GM12874 (cell line): ENCODE data around the gene RBMXL3.

ENCODE experiments used
- TF ChIP-seq, protein P1 (sequence below): IDR thresholded peaks from 2 replicates; pipeline ENCODE4 v1.5.1; 2011; ENCODE audit warnings: low read depth, mild to moderate bottlenecking, control low read depth, low read length, moderate library complexity; ENCODE audit not compliant: insufficient read depth

The RBMXL3 gene

DNA sequence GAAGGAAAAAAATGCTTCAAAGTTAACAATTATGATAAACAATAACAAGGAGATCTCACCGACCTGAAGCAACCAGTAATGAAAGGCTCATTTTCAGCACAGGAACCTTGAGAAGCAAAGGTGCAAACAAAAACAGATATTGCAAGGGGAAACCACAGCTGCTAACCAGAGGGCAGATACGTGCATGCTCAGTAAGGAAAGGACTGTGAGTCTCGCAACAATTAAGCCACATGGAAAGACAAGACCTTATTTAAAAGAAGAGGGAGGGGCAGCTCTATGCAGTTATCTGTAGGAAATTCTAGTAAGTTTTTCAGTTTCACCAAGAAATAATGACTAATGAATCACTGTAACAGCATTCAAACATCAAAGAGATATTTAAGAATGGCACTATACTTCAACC lies 25.4 kb downstream of the RBMXL3 start:
- TF ChIP-seq, protein P1, sequence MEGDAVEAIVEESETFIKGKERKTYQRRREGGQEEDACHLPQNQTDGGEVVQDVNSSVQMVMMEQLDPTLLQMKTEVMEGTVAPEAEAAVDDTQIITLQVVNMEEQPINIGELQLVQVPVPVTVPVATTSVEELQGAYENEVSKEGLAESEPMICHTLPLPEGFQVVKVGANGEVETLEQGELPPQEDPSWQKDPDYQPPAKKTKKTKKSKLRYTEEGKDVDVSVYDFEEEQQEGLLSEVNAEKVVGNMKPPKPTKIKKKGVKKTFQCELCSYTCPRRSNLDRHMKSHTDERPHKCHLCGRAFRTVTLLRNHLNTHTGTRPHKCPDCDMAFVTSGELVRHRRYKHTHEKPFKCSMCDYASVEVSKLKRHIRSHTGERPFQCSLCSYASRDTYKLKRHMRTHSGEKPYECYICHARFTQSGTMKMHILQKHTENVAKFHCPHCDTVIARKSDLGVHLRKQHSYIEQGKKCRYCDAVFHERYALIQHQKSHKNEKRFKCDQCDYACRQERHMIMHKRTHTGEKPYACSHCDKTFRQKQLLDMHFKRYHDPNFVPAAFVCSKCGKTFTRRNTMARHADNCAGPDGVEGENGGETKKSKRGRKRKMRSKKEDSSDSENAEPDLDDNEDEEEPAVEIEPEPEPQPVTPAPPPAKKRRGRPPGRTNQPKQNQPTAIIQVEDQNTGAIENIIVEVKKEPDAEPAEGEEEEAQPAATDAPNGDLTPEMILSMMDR: no peak

DNA sequence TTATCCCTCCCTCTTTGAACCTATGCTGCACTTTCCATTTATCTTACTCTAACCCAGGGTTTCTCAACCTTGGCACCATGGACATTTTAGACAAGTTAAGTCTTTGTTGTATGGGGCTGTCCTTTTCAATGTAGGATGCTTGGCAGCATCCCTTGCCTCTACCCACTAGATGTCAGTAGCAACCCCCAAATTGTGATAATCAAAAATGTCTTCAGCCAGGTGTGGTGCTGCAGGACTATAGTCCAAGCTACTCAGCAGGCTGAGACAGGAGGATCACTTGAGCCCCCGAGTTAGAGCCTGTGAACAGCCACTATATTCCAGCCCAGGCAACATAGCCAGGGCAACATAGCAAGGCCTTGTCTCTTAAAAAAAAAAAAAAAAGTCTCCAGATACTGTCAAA lies 37.7 kb downstream of the RBMXL3 start:
- TF ChIP-seq, protein P1: no peak

DNA sequence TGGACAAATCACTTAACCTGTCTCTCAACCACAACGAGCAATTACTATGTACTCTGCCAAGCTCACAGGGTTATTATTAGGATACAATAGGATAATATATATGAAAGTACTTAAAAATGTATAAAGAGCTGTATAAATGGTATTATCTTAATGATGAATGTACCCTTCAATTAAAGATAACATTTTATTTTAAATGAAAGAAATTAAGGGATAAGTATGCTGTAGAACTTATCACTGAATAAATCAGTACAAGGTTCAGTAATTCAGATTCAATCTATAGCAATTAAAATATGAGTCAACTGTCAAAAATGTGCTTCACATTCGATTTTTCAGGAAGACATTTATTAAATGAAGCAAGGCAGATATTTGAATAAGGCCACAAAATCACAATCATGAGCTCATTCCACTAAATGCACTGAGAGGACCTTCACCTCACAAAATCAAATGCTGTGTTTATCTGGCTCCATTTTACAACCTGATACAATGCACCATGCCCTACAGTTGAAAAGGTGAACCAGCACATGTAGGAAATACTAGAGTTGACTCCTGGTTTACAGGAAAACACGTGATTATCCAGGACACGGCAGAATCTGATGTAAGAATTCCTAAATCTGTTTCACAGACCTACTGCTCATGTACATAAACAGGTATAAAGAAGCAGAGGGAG lies 40.3 kb downstream of the RBMXL3 start:
- TF ChIP-seq, protein P1: no peak

DNA sequence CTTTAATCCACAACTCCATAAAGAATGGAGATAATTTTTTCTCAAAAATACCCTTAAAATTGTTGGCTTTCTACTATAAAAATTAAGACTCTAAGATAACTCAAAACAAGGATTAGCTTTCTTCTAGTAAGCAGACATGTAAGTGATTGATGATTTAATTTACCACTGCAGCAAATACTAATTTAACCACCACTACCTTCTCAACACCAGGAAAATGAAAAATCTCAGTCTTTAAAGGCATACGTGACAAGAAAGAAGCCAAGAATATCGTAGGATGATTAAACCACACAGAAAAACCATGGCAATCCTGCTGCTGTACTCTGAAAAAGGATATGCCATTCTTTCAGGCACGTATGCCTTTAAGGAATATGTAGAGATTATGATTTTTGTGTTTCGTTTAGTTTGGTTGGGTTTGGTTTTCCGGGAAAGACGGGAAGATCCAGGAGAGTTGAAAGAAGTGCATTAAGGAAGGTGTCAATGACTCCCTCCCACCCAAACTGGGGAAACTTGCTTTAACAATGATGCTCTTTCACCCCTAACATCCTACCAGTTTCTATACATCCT lies 43.8 kb downstream of the RBMXL3 start:
- TF ChIP-seq, protein P1: no peak

DNA sequence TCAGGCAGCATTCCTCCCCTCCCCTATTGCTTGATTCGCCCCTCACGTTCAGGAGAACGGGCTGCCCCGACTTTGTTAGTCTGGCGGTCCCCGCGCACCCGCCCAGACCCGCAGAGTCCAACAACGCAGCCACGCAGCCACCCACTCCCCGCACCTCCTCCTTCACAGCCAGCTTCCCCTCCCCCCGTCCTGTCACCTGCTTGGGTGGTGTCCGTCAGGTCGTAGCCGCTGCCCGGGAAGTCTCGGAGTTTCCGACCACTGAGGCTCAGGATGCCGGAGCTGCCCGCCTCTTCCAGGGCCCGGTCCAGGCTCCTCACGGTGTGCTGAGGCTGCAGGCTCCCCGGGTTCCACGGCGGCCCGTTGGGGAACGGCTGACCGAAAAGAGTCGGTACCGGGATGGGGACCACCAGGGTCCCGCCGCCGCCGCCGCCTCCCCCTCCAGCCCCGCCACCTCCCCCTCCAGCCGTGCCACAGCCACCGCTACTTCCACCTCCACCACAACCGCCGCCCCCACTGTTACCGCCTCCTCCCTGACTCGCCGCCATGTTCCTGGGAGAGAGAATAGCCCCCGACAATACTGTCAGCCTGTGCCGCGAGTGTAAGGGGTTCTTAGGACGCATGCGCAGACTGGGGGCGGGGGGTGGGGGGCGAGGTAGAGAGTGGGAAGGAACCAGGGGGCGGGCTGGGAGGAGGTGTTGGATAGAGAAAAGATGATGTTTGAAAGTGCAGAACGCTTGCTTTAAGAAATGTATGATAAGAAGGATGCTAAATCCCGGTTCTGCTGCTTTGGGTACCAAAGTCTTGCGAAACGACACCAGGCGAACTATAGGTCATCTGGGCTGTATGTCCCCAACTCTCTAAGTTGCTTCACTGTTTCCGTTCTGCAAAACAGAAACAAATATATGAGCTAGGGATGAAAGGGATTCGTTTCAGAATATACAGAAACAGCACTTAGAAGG lies 44.6 kb downstream of the RBMXL3 start, which contains the start of gene LRCH2:
LRCH2 (minus strand) TSS at position 600 of the 959 bp plus-strand sequence; CDS start at position 545, 55 bp downstream.
- TF ChIP-seq, protein P1: no peak

DNA sequence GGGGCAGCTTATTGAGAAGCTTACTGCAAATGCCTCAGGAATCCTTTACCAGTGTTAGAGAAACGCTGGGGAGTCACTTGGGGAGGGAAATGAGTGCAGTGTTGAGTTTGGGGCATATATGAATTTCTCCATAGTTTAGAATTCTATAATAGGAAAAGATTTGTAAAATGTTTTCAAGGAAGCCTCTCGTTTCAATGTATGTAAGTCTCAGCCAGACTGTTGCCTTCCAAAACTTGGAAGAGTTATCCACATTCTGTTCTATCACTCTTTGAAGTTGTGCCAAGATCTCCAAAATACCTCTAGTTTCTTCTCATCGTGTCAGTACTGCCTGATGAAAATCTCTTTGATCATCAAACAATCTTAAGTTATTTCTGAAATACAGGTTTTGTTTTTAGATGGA lies 45.3 kb downstream of the RBMXL3 start:
- TF ChIP-seq, protein P1: no peak

DNA sequence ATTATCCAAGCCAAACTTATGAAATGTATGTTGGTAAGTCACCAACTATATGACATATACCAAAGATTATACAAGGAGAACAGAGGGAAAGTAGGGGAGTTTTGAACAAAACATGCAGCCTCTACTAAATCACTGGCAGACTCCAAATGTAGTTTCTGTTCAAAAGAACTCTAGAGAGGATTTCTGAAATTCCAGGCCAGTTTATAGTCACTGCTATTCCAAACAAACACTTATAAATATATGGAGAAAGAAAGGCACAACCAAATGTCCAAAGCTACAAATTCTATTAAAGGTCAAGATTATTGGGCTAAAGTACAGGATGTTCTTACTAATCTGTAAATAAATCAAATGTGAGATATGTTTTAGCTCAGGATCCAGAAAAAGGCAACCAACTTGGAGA lies 47.4 kb downstream of the RBMXL3 start:
- TF ChIP-seq, protein P1: no peak
